NCI-H2171 treated with DMSO at 0.1 percent for 48 hours (cell line): Measurements from ENCODE around the gene FLCN.

ENCODE experiments used
- DNase-seq: peaks from one replicate; lab custom pipeline; 2025; lab: John Stamatoyannopoulos, UW

FLCN gene

DNA sequence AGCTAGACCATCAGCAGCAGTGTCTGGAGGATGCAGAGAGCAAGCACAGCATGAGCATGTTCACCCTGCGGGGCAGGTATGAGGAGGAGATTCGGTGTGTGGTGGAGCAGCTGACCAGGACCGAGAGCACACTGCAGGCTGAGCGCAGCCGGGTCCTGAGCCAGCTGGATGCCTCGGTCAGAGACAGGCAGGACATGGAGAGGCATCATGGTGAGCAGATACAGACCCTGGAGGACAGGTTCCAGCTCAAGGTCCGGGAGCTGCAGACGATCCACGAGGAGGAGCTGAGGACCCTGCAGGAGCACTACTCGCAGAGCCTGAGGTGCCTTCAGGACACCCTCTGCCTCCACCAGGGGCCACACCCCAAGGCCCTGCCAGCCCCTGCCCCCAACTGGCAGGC is 69.6 kb downstream of the FLCN start:
- DNase-seq = no peak

GRCh38 chr17:17166446-17166845 is 70.5 kb downstream of the FLCN start:
- no peak for DNase-seq

DNA sequence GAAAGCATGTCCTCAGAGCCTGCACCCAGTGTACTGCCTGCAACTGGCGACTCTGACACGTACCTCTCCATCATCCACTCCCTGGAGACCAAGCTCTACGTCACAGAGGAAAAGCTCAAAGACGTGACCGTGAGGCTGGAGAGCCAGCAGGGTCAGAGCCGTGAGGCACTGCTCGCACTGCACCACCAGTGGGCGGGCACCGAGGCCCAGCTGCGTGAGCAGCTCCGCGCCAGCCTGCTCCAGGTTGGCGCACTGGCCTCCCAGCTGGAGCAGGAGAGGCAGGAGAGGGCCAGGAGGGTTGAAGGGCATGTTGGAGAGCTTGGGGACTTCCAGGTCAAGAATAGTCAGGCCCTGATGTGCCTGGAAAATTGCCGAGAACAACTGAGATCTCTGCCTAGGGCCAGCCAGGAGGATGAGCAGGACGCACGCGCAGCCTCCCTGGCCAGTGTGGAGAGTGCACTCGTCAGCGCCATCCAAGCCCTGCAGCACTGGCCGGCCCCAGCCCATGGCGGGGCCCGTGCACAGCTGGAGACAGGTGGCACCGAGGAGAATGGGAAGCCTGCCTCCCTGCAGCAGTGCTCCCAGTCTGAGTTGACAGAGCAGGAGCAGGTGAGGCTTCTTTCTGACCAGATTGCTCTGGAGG is 71.2 kb downstream of the FLCN start:
- DNase-seq = no peak

- DNase-seq = no peak
Measured at GRCh38 chr17:17164676-17165075, 72.3 kb downstream of the FLCN start.

- DNase-seq = no peak
Measured at GRCh38 chr17:17164156-17164555, 72.8 kb downstream of the FLCN start.
